Mesothelial cell of epicardium (in vitro differentiated cells): ENCODE data around the gene UBE2L6. TPM values are rescaled to one million over a fixed set of nuclear protein-coding genes. Genes with fewer than 3 reads are reported as not detected.

ENCODE experiments used
- DNase-seq, 2 experiments: peaks; one replicate each; pipeline ENCODE4 v3.0.0; 2021; ENCODE audit warnings: low spot score in 2 of 2; ENCODE audit not compliant: unreplicated experiment in 2 of 2
- H3K27ac Mint-ChIP-seq: 2 replicates; pipeline ENCODE4 v1.8.0; 2021; ENCODE audit warnings: mixed read lengths
- H3K27me3 Mint-ChIP-seq: 2 replicates; pipeline ENCODE4 v1.8.0; 2021; ENCODE audit warnings: low read depth, mixed read lengths
- H3K36me3 Mint-ChIP-seq: 2 replicates; pipeline ENCODE4 v1.8.0; 2021; ENCODE audit warnings: mixed read lengths
- H3K4me1 Mint-ChIP-seq: 2 replicates; pipeline ENCODE4 v1.8.0; 2021; ENCODE audit warnings: mixed read lengths
- H3K4me3 Mint-ChIP-seq: 2 replicates; pipeline ENCODE4 v1.8.0; 2021; ENCODE audit warnings: mild to moderate bottlenecking, moderate library complexity, mixed read lengths
- H3K9me3 Mint-ChIP-seq: 2 replicates; pipeline ENCODE4 v1.8.0; 2021; ENCODE audit warnings: mixed read lengths
- CTCF ChIP-seq: fragments of 200-600 bp; sonication (generic); IDR thresholded peaks from one replicate; pipeline ENCODE4 v1.5.0; 2021; ENCODE audit warnings: antibody characterized with exemption; ENCODE audit not compliant: unreplicated experiment
- total RNA-seq: library from RNA; stranded (reverse); gene quantifications from 3 replicates; pipeline ENCODE4 v1.2.1, GENCODE V29; 2021

Gene UBE2L6
- total RNA-seq, 1 donor from 2014 or later: 39.2 TPM

GRCh38 chr11:57502376-57502775 is 65.1 kb downstream of the UBE2L6 start:
- H3K27me3 Mint-ChIP-seq: no peaks in the 10 kb centered on the region
- H3K4me1 Mint-ChIP-seq: peaks cover 12% of the 10 kb centered on the region
- no peaks in the 10 kb centered on the region for H3K9me3 Mint-ChIP-seq
- no peak overlapping the region for H3K4me3 Mint-ChIP-seq
- H3K27ac Mint-ChIP-seq: no peak overlapping the region
- H3K36me3 Mint-ChIP-seq: no peaks in the 10 kb centered on the region
- no peak for TF ChIP-seq CTCF
- no peak for DNase-seq

- Mint-ChIP-seq H3K4me3 (no peak overlapping the region), H3K9me3 (no peaks in the 10 kb centered on the region), H3K27me3 (no peaks in the 10 kb centered on the region), H3K4me1 (peaks cover 12% of the 10 kb centered on the region), H3K36me3 (no peaks in the 10 kb centered on the region), H3K27ac (no peak overlapping the region)
- no peak for DNase-seq
- no peak for TF ChIP-seq CTCF
These were observed 65.5 kb downstream of the UBE2L6 start for GRCh38 chr11:57501953-57502352.

Other genes starting within 250 kb of the UBE2L6 start
- gene TNKS1BP1, start 242.7 kb downstream of the UBE2L6 start, total RNA-seq: 201 to 216 TPM (median 216 TPM) in 3 replicates
- gene SSRP1, start 231.8 kb downstream of the UBE2L6 start, total RNA-seq: 106 to 110 TPM (median 108 TPM) in 3 replicates
- gene P2RX3, start 229.3 kb downstream of the UBE2L6 start, total RNA-seq: 2.0 to 3.1 TPM (median 2.6 TPM) in 3 replicates
- not detected in 3 replicates for gene PRG3, start 186.5 kb downstream of the UBE2L6 start, total RNA-seq
- 0.27 TPM in 1 of 3 replicates, not detected in the others for gene PRG2, start 177.0 kb downstream of the UBE2L6 start, total RNA-seq
- gene SLC43A3, start 140.6 kb downstream of the UBE2L6 start, total RNA-seq: 11.8 to 13.3 TPM (median 12.9 TPM) in 3 replicates
- gene RTN4RL2, start 107.1 kb downstream of the UBE2L6 start, total RNA-seq: 0.38 to 0.63 TPM (median 0.53 TPM) in 3 replicates
- gene SLC43A1, start 52.0 kb downstream of the UBE2L6 start, total RNA-seq: 2.1 to 3.3 TPM (median 2.8 TPM) in 3 replicates
- gene TIMM10, start 36.9 kb downstream of the UBE2L6 start, total RNA-seq: 41.7 to 46.3 TPM (median 44.0 TPM) in 3 replicates
- not detected in 3 replicates for gene SMTNL1, start 30.1 kb downstream of the UBE2L6 start, total RNA-seq
- gene SERPING1, start 30.0 kb upstream of the UBE2L6 start, total RNA-seq: 136 to 154 TPM (median 146 TPM) in 3 replicates
- 0.64 to 1.3 TPM (median 1.1 TPM) in 3 replicates for gene YPEL4, start 82.2 kb upstream of the UBE2L6 start, total RNA-seq
- 18.4 to 19.6 TPM (median 19.5 TPM) in 3 replicates for gene CLP1, start 90.1 kb upstream of the UBE2L6 start, total RNA-seq
- gene ZDHHC5, start 100.4 kb upstream of the UBE2L6 start, total RNA-seq: 53.9 to 57.1 TPM (median 54.2 TPM) in 3 replicates
- gene MED19, start 144.5 kb upstream of the UBE2L6 start, total RNA-seq: 19.3 to 19.7 TPM (median 19.6 TPM) in 3 replicates
- gene TMX2, start 144.9 kb upstream of the UBE2L6 start, total RNA-seq: 62.8 to 64.9 TPM (median 63.8 TPM) in 3 replicates
- 152 to 158 TPM (median 156 TPM) in 3 replicates for gene SELENOH, start 173.8 kb upstream of the UBE2L6 start, total RNA-seq
- not detected in 3 replicates for gene BTBD18, start 184.1 kb upstream of the UBE2L6 start, total RNA-seq
- gene CTNND1, start 194.1 kb upstream of the UBE2L6 start, total RNA-seq: 234 to 250 TPM (median 238 TPM) in 3 replicates